Activated CD4-positive, alpha-beta T cell treated with anti-CD3 and anti-CD28 coated beads for 24 hours (primary cell): ENCODE measurements around the gene HERC6.
A peak's percentile ranks its signal among the peaks of the same experiment; 100 is the strongest.
"Not testable (repeated sequence)": the region's sequence is repeated elsewhere in the genome, so short reads cannot be mapped to it uniquely, and the experiment has no call there.

Experiments used
- DNase-seq, 2 donors: peaks; one replicate each; pipeline ENCODE4 v3.0.0-alpha.2; 2020; ENCODE audit warnings: low read depth in 2 of 2

The HERC6 gene

GRCh38 chr4:88446124-88446523 is 67.5 kb downstream of the HERC6 start:
- DNase-seq = no peak

DNA sequence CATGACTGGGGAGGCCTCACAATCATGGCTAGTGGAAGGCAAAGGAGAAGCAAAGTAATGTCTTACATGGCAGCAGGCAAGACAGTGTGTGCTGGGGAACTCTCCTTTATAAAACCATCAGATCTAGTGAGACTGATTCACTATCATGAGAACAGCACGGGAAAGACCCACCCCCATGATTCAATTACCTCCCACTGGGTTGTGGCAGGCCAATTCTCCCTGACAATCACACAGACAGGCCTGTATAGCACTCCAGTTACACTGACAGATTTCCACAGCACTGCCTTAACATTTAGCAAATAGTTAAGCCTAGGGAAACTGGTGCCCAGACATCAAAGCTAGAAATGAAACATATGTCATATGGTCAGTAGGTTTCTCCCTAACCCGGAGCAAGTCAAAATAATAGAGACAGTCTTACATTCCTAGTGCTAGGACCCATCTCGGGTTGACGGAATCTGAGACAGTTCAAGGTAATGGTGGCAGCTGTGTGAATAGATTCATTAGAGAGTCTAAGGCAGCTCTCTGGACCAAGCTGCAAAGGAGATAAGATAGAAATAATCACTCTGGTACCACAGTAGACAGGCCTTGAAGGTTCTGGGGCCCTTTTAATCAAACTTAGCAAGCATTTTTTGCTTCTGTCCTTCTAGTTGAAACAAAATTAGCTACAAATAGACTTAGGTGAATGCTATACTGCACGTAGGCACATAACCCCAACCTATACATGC is 68.9 kb downstream of the HERC6 start:
- DNase-seq = no peak

DNA sequence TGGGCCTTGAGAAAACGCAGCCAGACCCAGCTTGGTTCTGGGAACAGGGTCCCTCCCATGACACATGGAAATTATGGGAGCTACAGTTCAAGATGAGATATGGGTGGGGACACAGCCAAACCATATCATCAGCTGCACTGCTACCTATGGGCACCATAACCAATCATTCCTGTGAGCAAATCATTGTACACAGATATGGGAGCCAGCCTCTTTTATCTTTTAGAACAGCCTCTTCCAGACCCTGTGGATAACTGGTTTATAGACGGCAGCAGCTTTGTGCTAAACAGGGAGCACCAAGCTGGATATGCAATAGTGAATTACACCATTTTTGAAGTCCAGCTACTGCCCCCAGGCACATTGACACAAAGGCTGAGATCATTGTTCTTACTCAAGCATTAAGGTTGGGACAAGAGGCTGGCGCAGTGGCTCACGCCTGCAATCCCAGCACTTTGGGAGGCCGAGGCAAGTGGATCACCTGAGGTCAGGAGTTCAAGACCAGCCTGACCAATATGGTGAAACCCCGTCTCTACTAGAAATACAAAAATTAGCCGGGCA is 69.6 kb downstream of the HERC6 start:
- DNase-seq = not testable (repeated sequence)

- DNase-seq = no peak
These were observed 70.2 kb downstream of the HERC6 start for GRCh38 chr4:88448889-88449288.

GRCh38 chr4:88449290-88449689 is 70.6 kb downstream of the HERC6 start:
- no peak for DNase-seq

DNA sequence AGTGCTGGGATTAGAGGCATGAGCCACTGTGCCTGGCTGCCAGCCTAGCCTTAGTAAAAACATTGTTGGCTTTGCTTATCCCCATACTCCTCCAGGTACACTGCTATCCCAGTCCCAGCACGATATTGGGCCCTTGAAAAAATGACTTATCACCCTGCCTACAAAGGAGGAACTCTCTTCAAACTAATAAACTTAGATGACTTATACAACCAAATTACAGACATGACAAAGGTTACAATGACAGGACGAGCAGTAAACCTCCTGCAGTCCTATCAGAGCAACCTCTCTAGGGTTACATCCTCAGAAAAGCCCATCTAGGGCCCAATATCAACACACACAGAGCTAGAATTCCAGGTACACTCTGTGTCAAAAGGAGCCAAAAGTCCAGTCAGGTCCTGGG is 72.6 kb downstream of the HERC6 start:
- no peak for DNase-seq

GRCh38 chr4:88452912-88453311 is 74.3 kb downstream of the HERC6 start:
- no peak for DNase-seq

DNA sequence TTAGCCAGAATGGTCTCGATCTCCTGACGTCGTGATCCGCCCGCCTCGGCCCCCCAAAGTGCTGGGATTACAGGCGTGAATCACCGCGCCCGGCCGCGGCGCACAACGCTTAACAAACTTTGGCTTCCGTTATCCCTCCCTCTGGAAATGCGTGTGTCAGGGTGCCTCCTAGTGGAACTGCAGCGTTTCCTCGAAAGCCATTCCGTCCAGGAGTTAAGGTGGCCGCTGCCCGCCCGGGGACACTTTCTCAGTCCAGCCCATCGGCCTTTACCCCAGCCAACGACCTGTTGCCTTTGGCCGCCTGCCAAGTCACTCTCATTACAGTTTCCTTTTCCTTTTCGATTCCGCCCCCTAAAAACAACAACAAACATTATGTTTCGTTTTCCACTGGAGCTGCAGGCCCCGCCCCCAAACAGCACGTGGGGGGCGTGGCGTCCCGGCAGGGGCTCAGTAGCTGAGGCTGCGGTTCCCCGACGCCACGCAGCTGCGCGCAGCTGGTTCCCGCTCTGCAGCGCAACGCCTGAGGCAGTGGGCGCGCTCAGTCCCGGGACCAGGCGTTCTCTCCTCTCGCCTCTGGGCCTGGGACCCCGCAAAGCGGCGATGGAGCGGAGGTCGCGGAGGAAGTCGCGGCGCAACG is 78.1 kb downstream of the HERC6 start, which contains the start of gene HERC5:
Gene HERC5 (plus strand): TSS at position 450 of the 637 bp plus-strand sequence. CDS start 151 bp downstream, at position 601.
- peak; percentile 68 to 73 for DNase-seq

DNA sequence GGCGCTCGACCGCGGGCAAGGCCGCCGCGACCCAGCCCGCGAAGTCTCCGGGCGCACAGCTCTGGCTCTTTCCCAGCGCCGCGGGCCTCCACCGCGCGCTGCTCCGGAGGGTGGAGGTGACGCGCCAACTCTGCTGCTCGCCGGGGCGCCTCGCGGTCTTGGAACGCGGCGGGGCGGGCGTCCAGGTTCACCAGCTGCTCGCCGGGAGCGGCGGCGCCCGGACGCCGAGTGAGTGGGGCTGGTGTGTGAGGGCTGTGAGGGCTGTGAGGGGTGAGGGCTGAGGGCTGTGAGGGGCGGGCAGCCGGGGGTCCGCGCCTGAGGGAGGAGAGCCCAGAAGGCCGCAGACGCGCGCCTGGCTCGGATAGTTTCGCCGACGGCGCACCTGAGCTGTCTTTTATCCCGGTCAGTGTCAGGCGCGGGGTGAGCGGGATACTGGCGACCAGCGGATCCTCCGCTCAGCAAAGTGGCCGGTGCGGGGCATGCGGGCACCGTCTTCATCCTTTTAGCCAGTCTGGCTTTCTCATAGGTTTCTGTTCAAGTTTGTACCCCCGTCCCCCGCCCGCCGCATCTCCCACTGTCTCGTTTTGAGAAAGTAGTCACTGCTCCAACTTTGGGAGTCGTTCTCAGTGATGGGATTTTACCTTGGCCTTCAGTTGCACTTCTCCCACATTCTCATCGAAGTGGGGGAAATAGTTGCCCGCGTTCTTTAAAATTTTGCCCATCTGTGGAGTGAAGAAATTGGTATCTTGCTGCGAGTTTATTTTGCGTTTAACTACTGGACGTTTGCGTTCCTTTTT is 78.9 kb downstream of the HERC6 start:
- DNase-seq = peak in 1 of 2 donors; percentile 16

DNA sequence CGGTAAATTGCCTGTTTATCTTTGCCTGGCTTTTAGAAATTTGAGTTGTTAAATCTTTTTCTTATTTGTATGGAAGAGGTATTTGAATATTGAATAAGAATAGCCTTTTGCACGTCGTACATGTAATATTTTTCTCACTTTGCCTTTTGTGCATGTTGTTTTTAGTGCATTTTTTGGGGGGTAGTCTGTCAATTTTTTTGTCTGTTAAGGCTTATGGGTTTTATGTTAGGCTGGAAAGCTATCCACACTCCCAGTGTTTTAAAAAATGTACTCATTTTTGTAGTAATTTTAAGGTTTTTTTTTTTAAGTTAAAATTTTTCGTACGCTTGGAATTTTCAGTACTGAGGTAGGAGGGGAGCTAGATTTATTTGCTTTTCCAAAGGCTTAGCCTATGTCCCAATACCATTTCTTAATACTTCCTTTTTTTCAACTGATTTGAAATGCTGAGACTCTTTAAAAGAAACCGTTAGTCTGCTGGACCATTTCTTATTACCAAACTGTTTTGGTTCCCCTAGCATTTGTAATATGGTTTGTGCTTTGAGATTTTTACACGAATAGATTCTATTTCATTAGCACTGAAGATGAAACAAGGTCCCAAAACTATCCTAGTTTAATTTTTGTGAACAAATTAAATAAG is 79.6 kb downstream of the HERC6 start:
- no peak for DNase-seq

- DNase-seq = no peak
These were observed 87.1 kb downstream of the HERC6 start for GRCh38 chr4:88465653-88466192.

- no peak for DNase-seq
These were observed 88.7 kb downstream of the HERC6 start for GRCh38 chr4:88467392-88467791.

DNA sequence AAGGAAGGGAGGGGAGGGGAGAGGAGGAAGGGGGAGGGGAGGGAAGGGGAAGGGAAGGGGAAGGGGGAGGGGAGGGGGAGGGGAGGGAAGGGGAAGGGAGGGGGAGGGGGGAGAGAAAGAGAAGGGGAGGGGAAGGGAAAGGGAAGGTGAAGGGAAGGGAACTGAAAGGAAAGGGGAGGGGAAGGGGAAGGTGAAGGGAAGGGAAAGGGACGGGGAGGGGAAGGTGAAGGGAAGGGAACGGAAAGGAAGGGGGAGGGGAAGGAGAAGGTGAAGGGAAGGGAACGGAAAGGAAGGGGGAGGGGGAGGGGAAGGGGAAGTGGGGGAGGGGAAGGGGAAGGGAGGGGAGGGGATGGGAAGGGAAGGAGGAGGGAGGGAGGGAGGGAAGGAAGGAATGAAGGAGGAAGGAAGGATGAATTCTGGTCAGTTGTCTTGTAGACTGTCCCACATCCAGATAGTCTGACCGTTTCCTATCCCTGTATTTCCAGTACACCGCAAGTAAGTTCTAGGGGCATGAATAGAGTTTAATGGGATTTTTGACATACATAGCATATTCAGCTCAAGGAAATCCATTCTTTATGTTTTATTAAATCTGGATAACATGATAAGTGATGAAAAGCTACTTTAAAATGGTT is 98.7 kb downstream of the HERC6 start:
- no peak for DNase-seq

- DNase-seq = no peak
These were observed 99.6 kb downstream of the HERC6 start for GRCh38 chr4:88478247-88478646.

- DNase-seq = no peak
These were observed 102.9 kb downstream of the HERC6 start for GRCh38 chr4:88481537-88481936.

- no peak for DNase-seq
These were observed 110.6 kb downstream of the HERC6 start for GRCh38 chr4:88489100-88489761.
